GM12872 (cell line): ENCODE data around the gene ZNF668.

Experiments
- TF ChIP-seq, protein P1 (sequence below): IDR thresholded peaks from 3 replicates; pipeline ENCODE4 v1.5.1; 2011; ENCODE audit warnings: low read depth, mild to moderate bottlenecking, low read length, moderate library complexity; ENCODE audit not compliant: insufficient read depth

ZNF668 gene

DNA sequence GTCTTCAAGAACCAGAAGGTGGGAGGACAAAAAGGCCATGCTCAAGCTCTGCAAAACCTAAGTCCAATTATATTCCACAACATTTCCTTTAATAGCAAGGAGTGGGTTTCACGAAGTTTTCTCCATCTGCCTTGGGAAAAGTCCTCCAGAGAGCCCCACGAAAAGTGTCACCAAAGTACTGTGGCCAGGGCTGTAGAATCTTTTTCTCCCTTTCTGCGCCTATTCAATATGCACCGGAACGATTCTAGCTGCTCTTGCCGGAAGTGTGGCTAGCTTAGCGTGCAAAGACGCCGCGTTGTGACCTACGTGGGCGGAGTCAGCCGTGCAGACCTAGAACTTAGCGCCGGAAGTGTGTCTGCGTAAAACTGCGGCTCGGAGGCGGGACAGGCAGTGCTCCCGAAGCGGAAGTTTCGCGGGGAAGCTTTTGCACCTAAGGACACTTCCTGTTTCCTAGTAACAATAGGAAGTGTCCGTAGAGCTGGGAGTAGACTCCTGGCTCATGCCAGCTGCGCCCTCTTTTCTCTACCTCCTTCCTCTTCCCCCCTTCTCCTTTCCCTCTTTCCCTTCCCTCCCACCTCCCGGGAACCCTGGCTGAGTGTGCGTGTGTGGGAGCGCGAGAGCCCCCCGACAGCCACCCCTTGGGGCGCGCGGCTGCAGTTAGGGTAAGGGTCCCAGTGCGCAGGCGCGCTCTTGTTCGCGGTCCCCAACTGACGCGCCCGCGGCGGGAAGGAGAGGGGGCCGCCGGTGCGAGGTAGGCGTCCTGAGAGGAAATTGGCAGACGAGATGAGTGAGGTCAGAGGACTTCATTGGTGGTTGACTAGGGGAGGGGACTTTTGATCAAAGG is at the start of gene ZNF668, which contains the start of gene ZNF646:
Gene ZNF668 (minus strand): TSS at position 271 of the 844 bp plus-strand sequence. CDS start 9,781 bp downstream, outside the sequence.
Gene ZNF646 (plus strand): TSS at position 453 of the 844 bp plus-strand sequence. CDS start 1,903 bp downstream, outside the sequence.
- TF ChIP-seq, protein P1, sequence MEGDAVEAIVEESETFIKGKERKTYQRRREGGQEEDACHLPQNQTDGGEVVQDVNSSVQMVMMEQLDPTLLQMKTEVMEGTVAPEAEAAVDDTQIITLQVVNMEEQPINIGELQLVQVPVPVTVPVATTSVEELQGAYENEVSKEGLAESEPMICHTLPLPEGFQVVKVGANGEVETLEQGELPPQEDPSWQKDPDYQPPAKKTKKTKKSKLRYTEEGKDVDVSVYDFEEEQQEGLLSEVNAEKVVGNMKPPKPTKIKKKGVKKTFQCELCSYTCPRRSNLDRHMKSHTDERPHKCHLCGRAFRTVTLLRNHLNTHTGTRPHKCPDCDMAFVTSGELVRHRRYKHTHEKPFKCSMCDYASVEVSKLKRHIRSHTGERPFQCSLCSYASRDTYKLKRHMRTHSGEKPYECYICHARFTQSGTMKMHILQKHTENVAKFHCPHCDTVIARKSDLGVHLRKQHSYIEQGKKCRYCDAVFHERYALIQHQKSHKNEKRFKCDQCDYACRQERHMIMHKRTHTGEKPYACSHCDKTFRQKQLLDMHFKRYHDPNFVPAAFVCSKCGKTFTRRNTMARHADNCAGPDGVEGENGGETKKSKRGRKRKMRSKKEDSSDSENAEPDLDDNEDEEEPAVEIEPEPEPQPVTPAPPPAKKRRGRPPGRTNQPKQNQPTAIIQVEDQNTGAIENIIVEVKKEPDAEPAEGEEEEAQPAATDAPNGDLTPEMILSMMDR = peak; percentile 4; the same call in 1 of the 3 replicates

DNA sequence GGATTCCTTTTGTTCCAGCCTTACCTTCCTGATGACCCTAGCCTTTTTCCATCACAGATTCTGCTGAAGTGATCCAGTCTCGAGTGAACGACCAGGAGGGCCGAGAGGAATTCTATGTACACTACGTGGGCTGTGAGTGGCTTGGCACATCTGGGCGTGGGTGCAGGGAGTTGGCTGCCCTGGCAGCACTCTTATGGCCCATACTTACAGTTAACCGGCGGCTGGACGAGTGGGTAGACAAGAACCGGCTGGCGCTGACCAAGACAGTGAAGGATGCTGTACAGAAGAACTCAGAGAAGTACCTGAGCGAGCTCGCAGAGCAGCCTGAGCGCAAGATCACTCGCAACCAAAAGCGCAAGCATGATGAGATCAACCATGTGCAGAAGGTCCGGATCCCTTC is 46.1 kb upstream of the ZNF668 start:
- TF ChIP-seq, protein P1 = no peak

DNA sequence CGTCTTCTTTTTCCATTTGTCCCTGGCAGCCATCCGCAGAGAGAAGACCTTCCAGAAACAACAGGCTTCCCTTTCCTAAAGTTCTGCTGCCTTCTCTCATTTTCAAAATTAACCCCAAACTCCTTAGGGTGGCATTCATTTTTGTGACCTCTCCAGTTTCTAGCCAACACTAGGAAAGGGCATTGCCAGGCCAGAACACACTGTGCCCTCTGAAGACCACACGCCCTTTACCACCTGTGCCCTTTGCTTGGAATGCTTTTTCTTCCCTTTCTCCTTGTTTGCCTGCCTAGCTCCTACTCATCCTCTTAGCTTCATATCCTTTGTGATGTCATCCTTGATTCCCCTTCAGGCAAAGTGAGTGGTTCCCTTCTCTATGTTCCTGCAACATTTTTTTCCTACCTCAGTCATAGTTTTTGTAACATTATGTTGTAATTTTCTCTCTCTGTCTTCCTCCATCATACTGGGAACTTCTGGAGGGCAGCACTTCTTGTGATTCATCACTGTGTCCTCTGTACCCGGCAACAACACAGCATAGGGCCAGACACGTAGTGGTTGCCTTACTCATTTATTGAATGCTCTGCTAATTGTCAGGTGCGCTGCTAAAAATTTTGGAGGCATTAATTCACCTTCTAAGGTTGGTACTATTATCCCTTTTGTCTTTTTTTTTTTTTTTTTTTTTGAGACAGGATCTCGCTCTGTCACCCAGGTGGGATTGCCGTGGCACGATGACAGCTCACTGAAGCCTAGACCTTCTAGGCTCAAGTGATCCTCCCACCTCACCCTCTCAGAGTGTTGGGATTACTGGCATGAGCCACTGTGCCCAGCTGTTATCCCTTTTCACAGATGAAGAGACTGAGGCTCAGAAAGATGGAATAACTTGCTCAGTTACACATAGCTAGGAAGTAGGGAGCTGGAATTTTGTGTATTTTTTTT is 44.4 kb upstream of the ZNF668 start:
- TF ChIP-seq, protein P1 = no peak

DNA sequence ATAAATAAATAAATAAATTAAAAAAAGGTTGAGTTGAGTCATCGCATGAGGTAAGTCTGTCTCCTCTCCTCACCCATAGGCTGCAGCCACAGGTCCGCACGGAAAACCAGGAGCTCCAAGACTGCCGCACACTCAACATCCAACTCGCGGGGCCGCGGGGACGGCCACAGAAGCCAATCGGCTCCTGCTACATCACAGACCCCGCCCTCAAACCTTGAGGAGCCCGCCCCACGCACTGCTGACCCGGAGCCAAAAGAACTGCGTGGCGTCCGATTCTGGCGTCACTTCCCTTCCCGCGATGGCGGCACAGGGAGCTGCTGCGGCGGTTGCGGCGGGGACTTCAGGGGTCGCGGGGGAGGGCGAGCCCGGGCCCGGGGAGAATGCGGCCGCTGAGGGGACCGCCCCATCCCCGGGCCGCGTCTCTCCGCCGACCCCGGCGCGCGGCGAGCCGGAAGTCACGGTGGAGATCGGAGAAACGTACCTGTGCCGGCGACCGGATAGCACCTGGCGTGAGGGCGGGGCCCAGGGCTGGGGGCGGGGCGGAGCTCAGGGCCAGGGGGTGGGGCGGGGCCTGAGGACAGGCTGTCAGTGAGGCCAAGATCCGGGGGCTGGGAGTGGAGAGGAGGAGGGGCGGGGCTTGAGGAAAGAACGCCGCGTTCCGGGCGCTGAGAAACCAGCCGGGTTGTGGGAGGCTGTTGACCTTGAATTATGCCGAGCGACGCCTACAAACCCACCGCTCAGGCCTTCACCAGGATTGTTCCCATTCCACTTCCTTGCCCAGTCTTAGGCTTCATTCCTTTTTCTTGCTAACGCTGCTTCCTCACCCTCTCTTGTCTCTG is 43.6 kb upstream of the ZNF668 start, which contains the start of gene KAT8:
Gene KAT8 (plus strand): TSS at position 281 of the 839 bp plus-strand sequence. CDS start 18 bp downstream, at position 299.
- TF ChIP-seq, protein P1 = no peak

DNA sequence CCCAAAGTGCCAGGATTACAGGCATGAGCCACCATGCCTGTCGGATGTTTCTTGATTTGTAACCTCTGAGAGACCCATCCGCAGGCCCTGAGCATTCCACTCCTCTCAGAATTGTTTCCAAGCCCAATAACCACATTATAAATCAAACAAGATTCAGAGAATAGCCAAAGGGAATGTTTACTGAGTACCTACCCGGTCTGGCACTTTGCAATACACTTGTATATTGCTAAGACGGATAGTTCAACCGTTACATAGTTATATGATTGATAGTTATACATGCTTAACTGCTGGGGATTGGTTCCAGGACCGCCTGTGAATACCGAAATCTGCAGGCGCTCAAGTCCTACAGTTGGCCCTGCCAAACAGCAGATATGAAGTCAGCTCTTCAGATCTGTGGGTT is 40.4 kb upstream of the ZNF668 start:
- TF ChIP-seq, protein P1 = no peak

DNA sequence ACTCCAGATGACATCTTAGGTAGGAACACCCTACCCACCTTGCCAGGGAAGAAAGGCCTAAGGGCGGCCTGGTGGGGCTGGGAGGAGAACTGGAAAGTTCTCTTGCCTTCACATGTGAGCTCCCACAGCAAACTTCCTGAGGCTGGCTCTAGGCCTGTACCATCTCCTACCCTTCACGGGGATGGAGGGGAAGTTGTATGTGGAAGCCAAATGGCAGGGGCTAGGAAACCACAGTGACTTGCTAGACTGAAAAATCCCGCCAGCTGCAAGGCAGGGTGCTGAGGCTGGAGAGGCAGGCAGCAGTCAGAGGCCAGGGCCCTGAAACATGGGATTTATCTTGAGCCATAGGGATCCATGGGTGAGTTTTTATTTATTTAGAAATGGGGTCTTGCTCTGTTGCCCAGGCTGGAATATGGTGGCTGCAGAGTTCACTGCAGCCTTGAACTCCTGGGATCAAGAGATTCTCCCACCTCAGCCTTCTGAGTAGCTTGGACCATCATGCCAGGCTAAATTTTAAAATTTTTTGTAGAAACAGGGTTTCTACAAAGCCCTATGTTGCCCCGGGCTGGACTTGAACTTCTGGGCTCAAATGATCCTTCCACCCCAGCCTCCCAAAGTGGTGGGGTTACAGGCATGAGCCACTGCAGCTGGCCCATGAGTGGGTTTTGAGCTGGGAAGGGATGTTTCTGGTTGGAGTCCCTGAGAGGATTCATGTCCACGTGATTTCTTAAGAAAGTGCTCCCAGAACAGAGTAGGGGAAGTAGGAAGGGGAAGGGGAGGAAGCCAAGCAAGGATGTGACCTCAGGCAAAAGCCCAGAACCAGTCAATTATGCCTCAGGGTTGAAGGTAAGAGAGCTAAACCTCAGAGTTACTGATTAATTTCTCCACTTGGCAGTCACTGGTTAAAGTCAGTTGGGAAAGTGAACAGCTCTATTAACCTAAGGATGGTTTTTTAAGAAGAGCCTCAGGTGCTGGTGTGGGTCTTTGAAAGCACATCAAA is 39.4 kb upstream of the ZNF668 start:
- TF ChIP-seq, protein P1 = no peak
